HEK293 (cell line): ENCODE measurements around the gene GASK1B.

Experiments
- CTCF ChIA-PET: fragments of 350-600 bp; formaldehyde crosslinking; extraction: SDS; loops from one replicate; lab custom pipeline; 2021; ENCODE audit warnings: antibody characterized with exemption; lab: Yijun Ruan, JAX
- POLR2A ChIA-PET: fragments of 300-600 bp; formaldehyde crosslinking; extraction: SDS; loops from one replicate; lab custom pipeline; 2020; ENCODE audit warnings: antibody characterized with exemption, inconsistent platforms; lab: Yijun Ruan, JAX
- H3K27ac ChIP-seq: fragments of 200-500 bp; sonication (Bioruptor generic); 2 replicates; pipeline ENCODE4 v1.5.1; 2014; ENCODE audit warnings: low read depth, low read length, control low read depth, inconsistent platforms; ENCODE audit errors: extremely low read depth
- H3K36me3 ChIP-seq, 2 experiments: fragments of 200-500 bp in 1 of 2; sonication (Bioruptor generic) in 1 of 2; 1 replicate in 1 of 2; 2 replicates in 1 of 2; pipeline ENCODE4 v1.5.1; 2014 to 2017; ENCODE audit warnings: inconsistent platforms in 2 of 2, low read length in 2 of 2; ENCODE audit not compliant: control insufficient read depth in 2 of 2, insufficient read depth in 1 of 2
- H3K4me1 ChIP-seq: fragments of 200-500 bp; sonication (Bioruptor generic); 2 replicates; pipeline ENCODE4 v1.5.1; 2014; ENCODE audit warnings: mild to moderate bottlenecking, low read length, inconsistent platforms; ENCODE audit not compliant: control insufficient read depth, insufficient read depth
- H3K4me3 ChIP-seq: 2 replicates; pipeline ENCODE4 v1.5.1; 2011; ENCODE audit warnings: low read depth, mild to moderate bottlenecking, control low read depth, low read length, moderate library complexity
- H3K9me3 ChIP-seq: fragments of 200-500 bp; sonication (Bioruptor generic); 2 replicates; pipeline ENCODE4 v1.5.1; 2014; ENCODE audit warnings: low read depth, low read length, inconsistent platforms; ENCODE audit not compliant: control insufficient read depth, insufficient read depth
- BCL11A ChIP-seq: fragments of 450-650 bp; formaldehyde crosslinking; IDR thresholded peaks from 2 replicates; pipeline ENCODE4 v1.5.1; 2016; ENCODE audit warnings: low read depth, missing biosample characterization, missing genetic modification characterization
- INSM2 ChIP-seq: fragments of 450-650 bp; formaldehyde crosslinking; IDR thresholded peaks from 2 replicates; pipeline ENCODE4 v1.5.1; 2016; ENCODE audit warnings: missing biosample characterization, missing genetic modification characterization
- KLF1 ChIP-seq: fragments of 450-650 bp; formaldehyde crosslinking; IDR thresholded peaks from 2 replicates; pipeline ENCODE4 v1.5.1; 2016; ENCODE audit warnings: missing biosample characterization, missing genetic modification characterization
- REST ChIP-seq: fragments of 450-650 bp; formaldehyde crosslinking; IDR thresholded peaks from 2 replicates; pipeline ENCODE4 v1.5.1; 2016; ENCODE audit warnings: missing biosample characterization, missing genetic modification characterization
- SALL2 ChIP-seq: fragments of 450-650 bp; formaldehyde crosslinking; IDR thresholded peaks from 2 replicates; pipeline ENCODE4 v1.5.0; 2017; ENCODE audit warnings: missing biosample characterization, mild to moderate bottlenecking, missing genetic modification characterization, borderline replicate concordance
- ZBTB10 ChIP-seq: fragments of 450-650 bp; formaldehyde crosslinking; IDR thresholded peaks from 2 replicates; pipeline ENCODE4 v1.5.1; 2016; ENCODE audit warnings: missing biosample characterization, missing genetic modification characterization
- ZBTB6 ChIP-seq: fragments of 450-650 bp; formaldehyde crosslinking; IDR thresholded peaks from 2 replicates; pipeline ENCODE4 v1.5.1; 2017; ENCODE audit warnings: missing biosample characterization, missing genetic modification characterization
- ZFP37 ChIP-seq: fragments of 450-650 bp; formaldehyde crosslinking; IDR thresholded peaks from 2 replicates; pipeline ENCODE4 v1.5.1; 2016; ENCODE audit warnings: missing biosample characterization, missing genetic modification characterization
- ZNF157 ChIP-seq: fragments of 450-650 bp; formaldehyde crosslinking; IDR thresholded peaks from 2 replicates; pipeline ENCODE4 v1.5.1; 2016; ENCODE audit warnings: missing biosample characterization, missing genetic modification characterization
- ZNF16 ChIP-seq: fragments of 450-650 bp; formaldehyde crosslinking; IDR thresholded peaks from 2 replicates; pipeline ENCODE4 v1.5.1; 2016; ENCODE audit warnings: low read depth, missing biosample characterization, missing genetic modification characterization
- ZNF175 ChIP-seq: fragments of 450-650 bp; formaldehyde crosslinking; IDR thresholded peaks from 2 replicates; pipeline ENCODE4 v1.5.1; 2016; ENCODE audit warnings: missing biosample characterization, missing genetic modification characterization
- ZNF223 ChIP-seq: fragments of 450-650 bp; formaldehyde crosslinking; IDR thresholded peaks from 2 replicates; pipeline ENCODE4 v1.5.1; 2016; ENCODE audit warnings: missing biosample characterization, missing genetic modification characterization
- ZNF26 ChIP-seq: fragments of 450-650 bp; formaldehyde crosslinking; IDR thresholded peaks from 2 replicates; pipeline ENCODE4 v1.5.1; 2016; ENCODE audit warnings: missing biosample characterization, missing genetic modification characterization
- ZNF529 ChIP-seq: fragments of 450-650 bp; formaldehyde crosslinking; IDR thresholded peaks from 2 replicates; pipeline ENCODE4 v1.5.1; 2017; ENCODE audit warnings: missing genetic modification characterization, missing biosample characterization; ENCODE audit not compliant: insufficient replicate concordance
- ZNF549 ChIP-seq: fragments of 450-650 bp; IDR thresholded peaks from 2 replicates; pipeline ENCODE4 v1.5.1; 2018; ENCODE audit warnings: missing biosample characterization, missing genetic modification characterization, mild to moderate bottlenecking, inconsistent platforms, moderate library complexity
- ZNF585B ChIP-seq: fragments of 450-650 bp; formaldehyde crosslinking; IDR thresholded peaks from 2 replicates; pipeline ENCODE4 v1.5.1; 2016; ENCODE audit warnings: missing biosample characterization, missing genetic modification characterization
- ZNF596 ChIP-seq: fragments of 450-650 bp; IDR thresholded peaks from 2 replicates; pipeline ENCODE4 v1.5.0; 2018; ENCODE audit warnings: missing biosample characterization, mild to moderate bottlenecking, missing genetic modification characterization, moderate library complexity
- ZNF645 ChIP-seq: fragments of 450-650 bp; formaldehyde crosslinking; IDR thresholded peaks from 2 replicates; pipeline ENCODE4; 2016; ENCODE audit warnings: missing biosample characterization, missing genetic modification characterization
- ZNF654 ChIP-seq: fragments of 450-650 bp; formaldehyde crosslinking; IDR thresholded peaks from 2 replicates; pipeline ENCODE4 v1.5.1; 2016; ENCODE audit warnings: low read depth, missing biosample characterization, missing genetic modification characterization
- ZNF747 ChIP-seq: fragments of 450-650 bp; formaldehyde crosslinking; IDR thresholded peaks from 2 replicates; pipeline ENCODE4 v1.5.1; 2016; ENCODE audit warnings: missing biosample characterization, missing genetic modification characterization
- ZNF791 ChIP-seq: fragments of 450-650 bp; formaldehyde crosslinking; IDR thresholded peaks from 2 replicates; pipeline ENCODE4 v1.5.1; 2016; ENCODE audit warnings: missing biosample characterization, missing genetic modification characterization
- ZNF830 ChIP-seq: fragments of 450-650 bp; IDR thresholded peaks from 2 replicates; pipeline ENCODE4 v1.5.0; 2018; ENCODE audit warnings: missing biosample characterization, missing genetic modification characterization, low read depth, mild to moderate bottlenecking, moderate library complexity
- ZSCAN5A ChIP-seq: fragments of 450-650 bp; formaldehyde crosslinking; IDR thresholded peaks from 2 replicates; pipeline ENCODE4 v1.5.1; 2016; ENCODE audit warnings: missing biosample characterization, missing genetic modification characterization

The GASK1B gene

GRCh38 chr4:158168606-158169005 is 4.2 kb downstream of the GASK1B start:
- no peak overlapping the region for H3K27ac ChIP-seq
- TF ChIP-seq ZNF596 (no peak), ZNF585B (tag by site-specific recombination) (no peak), KLF1 (tag by site-specific recombination) (no peak), ZFP37 (tag by site-specific recombination) (no peak), ZNF747 (tag by site-specific recombination) (no peak), ZNF16 (tag by site-specific recombination) (no peak), ZBTB6 (no peak), ZNF157 (tag by site-specific recombination) (no peak)
- no peak overlapping the region for H3K4me3 ChIP-seq
- CTCF ChIA-PET, result no interaction called here
- H3K36me3 ChIP-seq, result no peaks in the 10 kb centered on the region
- POLR2A ChIA-PET, result no interaction called here
- H3K9me3 ChIP-seq, result no peaks in the 10 kb centered on the region
- H3K4me1 ChIP-seq, result no peaks in the 10 kb centered on the region

- Histone ChIP-seq H3K4me3 (no peak overlapping the region), H3K36me3 (no peaks in the 10 kb centered on the region), H3K27ac (no peak overlapping the region), H3K4me1 (no peaks in the 10 kb centered on the region), H3K9me3 (no peaks in the 10 kb centered on the region)
- ChIA-PET CTCF (interaction anchor here (0.5 to 0.7 kb wide), 4 partner anchors 33 to 360 kb away, joined by 3 to 4 read pairs (median 3); no protein-coding TSS in a partner anchor), POLR2A (no interaction called here)
- TF ChIP-seq ZBTB10 (tag by site-specific recombination), result no peak
- no peak for TF ChIP-seq ZNF645
- no peak for TF ChIP-seq INSM2 (tag by site-specific recombination)
- TF ChIP-seq BCL11A (tag by site-specific recombination), result no peak
- TF ChIP-seq ZNF549 (tag by site-specific recombination), result no peak
- no peak for TF ChIP-seq ZNF175
- no peak for TF ChIP-seq ZNF26 (tag by site-specific recombination)
- no peak for TF ChIP-seq REST
- no peak for TF ChIP-seq SALL2
- TF ChIP-seq ZNF791 (tag by site-specific recombination), result no peak
- TF ChIP-seq ZNF223 (tag by site-specific recombination), result no peak
- no peak for TF ChIP-seq ZNF529 (tag by site-specific recombination)
- no peak for TF ChIP-seq ZNF654
- no peak for TF ChIP-seq ZSCAN5A (tag by site-specific recombination)
- no peak for TF ChIP-seq ZNF830 (tag by site-specific recombination)
Observed at GRCh38 chr4:158166701-158167100, 6.1 kb downstream of the GASK1B start.
